Calu3 (cell line): Measurements from ENCODE around the gene SNX25. TPM values are rescaled to one million over a fixed set of nuclear protein-coding genes. Genes with fewer than 3 reads are reported as not detected.

ENCODE experiments used
- BruUV-seq: library from RNA; stranded (reverse); fragments of 400-500 nt; replicated peaks from 2 replicates; lab custom pipeline; 2021; lab: Mats Ljungman, UMichigan
- CTCF ChIA-PET: fragments of 300-600 bp; sonication (Branson Sonifier 250); formaldehyde crosslinking; loops from one replicate; lab custom pipeline; 2022; ENCODE audit warnings: antibody characterized with exemption; lab: Charles Lee
- DNase-seq: peaks from one replicate; pipeline ENCODE4 v3.0.0; 2022
- H3K27ac Mint-ChIP-seq: one replicate; pipeline ENCODE4 v1.8.0; 2022; ENCODE audit warnings: mixed read lengths; ENCODE audit not compliant: unreplicated experiment
- H3K27me3 Mint-ChIP-seq: one replicate; pipeline ENCODE4 v1.8.0; 2022; ENCODE audit warnings: mixed read lengths; ENCODE audit not compliant: unreplicated experiment
- H3K36me3 Mint-ChIP-seq: one replicate; pipeline ENCODE4 v1.8.0; 2022; ENCODE audit warnings: mild to moderate bottlenecking, moderate library complexity, mixed read lengths; ENCODE audit not compliant: insufficient read depth, unreplicated experiment
- H3K4me1 Mint-ChIP-seq: one replicate; pipeline ENCODE4 v1.8.0; 2022; ENCODE audit warnings: mild to moderate bottlenecking, low read depth, mixed read lengths; ENCODE audit not compliant: unreplicated experiment
- H3K4me3 Mint-ChIP-seq: one replicate; pipeline ENCODE4 v1.8.0; 2022; ENCODE audit warnings: mild to moderate bottlenecking, low read depth, moderate library complexity, mixed read lengths; ENCODE audit not compliant: unreplicated experiment
- H3K9me3 Mint-ChIP-seq: one replicate; pipeline ENCODE4 v1.8.0; 2022; ENCODE audit warnings: low read depth, mixed read lengths; ENCODE audit not compliant: unreplicated experiment
- CTCF ChIP-seq: fragments of 200-600 bp; IDR thresholded peaks from one replicate; pipeline ENCODE4 v1.8.0; 2022; ENCODE audit warnings: antibody characterized with exemption; ENCODE audit not compliant: unreplicated experiment
- intact Hi-C: fragments of 100-400 bp; cut with micrococcal nuclease; formaldehyde crosslinking; loops from one replicate; pipeline ENCODE4 v1.10.0; 2022; ENCODE audit not compliant: unreplicated experiment
- total RNA-seq: library from RNA; stranded (reverse); gene quantifications from 2 replicates; pipeline ENCODE4 v1.2.3, GENCODE V29; 2022

The SNX25 gene
- total RNA-seq, 1 experiment from 2014 or later: 16.1 TPM

- intact Hi-C loops: no loop called here
- Mint-ChIP-seq H3K27me3 (no peaks in the 10 kb centered on the region), H3K4me3 (no peak overlapping the region), H3K27ac (no peak overlapping the region), H3K36me3 (peaks cover 6% of the 10 kb centered on the region), H3K4me1 (peaks cover 5% of the 10 kb centered on the region), H3K9me3 (no peaks in the 10 kb centered on the region)
- TF ChIP-seq CTCF: no peak
- no peak for DNase-seq
- CTCF ChIA-PET: no interaction called here
- BruUV-seq: no TSS peak
Observed at GRCh38 chr4:185179488-185179887, 29.9 kb upstream of the SNX25 start.

- no TSS peak for BruUV-seq
- CTCF ChIA-PET: no interaction called here
Observed at GRCh38 chr4:185182239-185182638, 27.2 kb upstream of the SNX25 start.

GRCh38 chr4:185183622-185184281 lies 25.6 kb upstream of the SNX25 start:
- TF ChIP-seq CTCF: peak; percentile 42
- Mint-ChIP-seq H3K36me3 (peaks cover 9% of the 10 kb centered on the region), H3K4me1 (peaks cover 5% of the 10 kb centered on the region), H3K9me3 (no peaks in the 10 kb centered on the region), H3K27ac (no peak overlapping the region), H3K27me3 (no peaks in the 10 kb centered on the region), H3K4me3 (no peak overlapping the region)
- CTCF ChIA-PET: interaction anchor here (0.7 to 1.8 kb wide), 4 partner anchors 9 to 179 kb away, joined by 3 to 5 read pairs (median 4); no protein-coding TSS in a partner anchor
- no TSS peak for BruUV-seq
- peak; percentile 67 for DNase-seq
- intact Hi-C loops: no loop called here

More at GRCh38 chr4:185182239-185182638, 27.2 kb upstream of the SNX25 start:
- DNase-seq: no peak
- TF ChIP-seq CTCF: no peak
- peaks cover 6% of the 10 kb centered on the region for H3K36me3 Mint-ChIP-seq
- no peaks in the 10 kb centered on the region for H3K9me3 Mint-ChIP-seq
- intact Hi-C loops: no loop called here
- no peak overlapping the region for H3K4me3 Mint-ChIP-seq
- peaks cover 5% of the 10 kb centered on the region for H3K4me1 Mint-ChIP-seq
- H3K27me3 Mint-ChIP-seq: no peaks in the 10 kb centered on the region
- no peak overlapping the region for H3K27ac Mint-ChIP-seq

- TF ChIP-seq CTCF: no peak
- Mint-ChIP-seq H3K9me3 (no peaks in the 10 kb centered on the region), H3K4me3 (no peak overlapping the region), H3K27ac (no peak overlapping the region), H3K36me3 (peaks cover 19% of the 10 kb centered on the region), H3K27me3 (no peaks in the 10 kb centered on the region), H3K4me1 (peaks cover 5% of the 10 kb centered on the region)
- BruUV-seq: no TSS peak
- intact Hi-C loops: no loop called here
- CTCF ChIA-PET: no interaction called here
- no peak for DNase-seq
Observed at GRCh38 chr4:185186769-185187168, 22.6 kb upstream of the SNX25 start.
